HCT116 (cell line): ENCODE measurements around the gene CDRT15L2.
"Not testable (repeated sequence)": the region's sequence is repeated elsewhere in the genome, so short reads cannot be mapped to it uniquely, and the experiment has no call there.

Experiments
- ATF3 ChIP-seq: IDR thresholded peaks from 2 replicates; pipeline ENCODE4 v1.6.1; 2012
- CTCF ChIP-seq, 3 experiments: fragments of 200-600 bp in 1 of 3; sonication (generic) in 1 of 3; IDR thresholded peaks in 2 of 3; conservative IDR thresholded peaks in 1 of 3; 2 replicates each; pipeline ENCODE4 v1.5.1; 2012 to 2017; ENCODE audit warnings: low read depth in 2 of 3, low read length in 2 of 3, antibody characterized with exemption in 1 of 3, borderline replicate concordance in 1 of 3, control low read depth in 1 of 3, mild to moderate bottlenecking in 1 of 3, mixed read lengths in 1 of 3, mixed run types in 1 of 3, moderate library complexity in 1 of 3; ENCODE audit not compliant: insufficient read depth in 1 of 3
- POLR2A ChIP-seq: IDR thresholded peaks from 2 replicates; pipeline ENCODE4 v1.7.0; 2011; ENCODE audit warnings: borderline replicate concordance; ENCODE audit not compliant: insufficient read depth, insufficient read length; ENCODE audit errors: extremely low read depth
- POLR2AphosphoS5 ChIP-seq: IDR thresholded peaks from 2 replicates; pipeline ENCODE4 v1.6.1; 2011; ENCODE audit warnings: mild to moderate bottlenecking, low read depth, low read length, moderate library complexity
- ZBTB33 ChIP-seq: IDR thresholded peaks from 2 replicates; pipeline ENCODE4 v1.6.1; 2011; ENCODE audit warnings: mild to moderate bottlenecking, low read length, moderate library complexity; ENCODE audit not compliant: insufficient replicate concordance; ENCODE audit errors: extremely low read depth

- TF ChIP-seq CTCF (IDR thresholded peaks at IDR 0.05 in 2 of 3, conservative IDR thresholded peaks at IDR 0.05 in 1 of 3; ENCODE audit: borderline replicate concordance in 1 of 3, insufficient read depth in 1 of 3, low read depth in 2 of 3, low read length in 2 of 3); POLR2A; ATF3; POLR2AphosphoS5; ZBTB33: not testable (repeated sequence)
Measured at GRCh38 chr17:20615461-20615860, 35.9 kb downstream of the CDRT15L2 start.
